ENCODE results near the gene MAPK14.

MAPK14 gene

GRCh38 chr6:36038120-36038876 lies 10.7 kb downstream of the MAPK14 start:
- DNase-seq, result no peak

DNA sequence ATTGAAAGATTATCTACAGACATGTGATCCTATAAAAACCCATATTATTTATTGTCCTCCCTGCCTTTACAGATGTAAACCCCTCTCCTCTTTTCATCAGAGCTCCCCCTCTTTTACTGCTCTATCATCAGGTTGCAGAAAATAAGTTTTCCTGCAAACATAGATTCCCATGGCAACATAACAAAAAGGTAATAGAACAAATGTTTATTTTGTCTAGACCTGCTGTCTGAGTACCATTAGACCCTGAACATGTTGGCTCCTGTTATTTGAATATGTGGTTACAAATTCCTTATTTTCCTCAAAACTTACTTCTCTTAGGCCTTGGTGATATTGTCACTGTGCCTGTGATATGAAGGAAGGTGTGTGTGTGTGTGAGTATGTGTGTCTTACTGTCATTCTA lies 11.5 kb downstream of the MAPK14 start:
- no peak for DNase-seq

DNA sequence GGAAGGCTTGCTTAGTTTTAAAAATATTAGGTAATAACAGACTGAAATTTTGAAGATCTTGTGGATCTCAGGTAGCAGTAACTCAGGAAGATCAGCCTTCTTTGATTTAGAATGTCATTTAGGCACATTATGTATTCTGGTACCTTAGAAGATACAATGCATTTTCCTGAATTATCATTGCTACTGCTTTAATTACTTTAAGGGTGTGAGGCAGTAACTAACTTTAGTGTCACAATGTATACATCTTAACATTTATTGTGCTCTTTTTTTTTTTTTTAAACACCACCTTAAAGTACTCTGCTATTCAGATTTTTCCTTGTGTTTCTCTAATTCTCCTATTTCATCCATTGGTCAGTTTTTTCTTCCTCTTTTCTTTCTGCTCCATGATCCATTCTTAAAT lies 13.3 kb downstream of the MAPK14 start:
- no peak for DNase-seq

DNA sequence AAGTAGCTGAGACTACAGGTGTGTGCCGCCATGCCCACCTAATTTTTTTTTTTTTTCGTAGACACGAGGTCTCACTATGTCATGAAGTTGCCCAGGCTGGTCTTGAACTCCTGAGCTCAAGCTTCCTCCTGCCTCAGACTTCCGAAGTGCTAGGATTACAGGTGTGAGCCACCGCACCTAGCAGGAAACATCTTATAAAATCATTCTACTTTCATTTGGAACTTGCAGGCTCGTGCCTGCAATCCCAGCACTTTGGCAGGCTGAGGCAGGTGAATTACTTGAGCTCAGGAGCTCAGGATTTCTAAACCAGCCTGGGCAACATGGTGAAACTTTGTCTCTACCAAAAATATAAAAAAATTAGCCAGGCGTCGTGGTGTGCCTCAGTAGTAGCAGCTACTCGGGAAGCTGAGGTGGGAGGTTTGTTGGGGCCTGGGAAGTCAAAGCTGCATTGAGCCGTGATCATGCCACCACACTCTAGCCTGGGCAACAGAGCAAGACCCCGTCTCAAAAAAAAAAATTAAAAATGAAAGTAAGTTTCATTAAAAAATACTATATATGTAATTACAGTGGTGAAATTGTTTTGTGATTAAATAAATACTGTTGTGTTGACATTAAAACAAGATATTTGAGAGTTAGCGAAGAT lies 15.1 kb downstream of the MAPK14 start:
- no peak for DNase-seq

GRCh38 chr6:36049582-36049981 lies 22.0 kb downstream of the MAPK14 start:
- no peak for DNase-seq

- no peak for DNase-seq
Observed at GRCh38 chr6:36050305-36050704, 22.7 kb downstream of the MAPK14 start.

DNA sequence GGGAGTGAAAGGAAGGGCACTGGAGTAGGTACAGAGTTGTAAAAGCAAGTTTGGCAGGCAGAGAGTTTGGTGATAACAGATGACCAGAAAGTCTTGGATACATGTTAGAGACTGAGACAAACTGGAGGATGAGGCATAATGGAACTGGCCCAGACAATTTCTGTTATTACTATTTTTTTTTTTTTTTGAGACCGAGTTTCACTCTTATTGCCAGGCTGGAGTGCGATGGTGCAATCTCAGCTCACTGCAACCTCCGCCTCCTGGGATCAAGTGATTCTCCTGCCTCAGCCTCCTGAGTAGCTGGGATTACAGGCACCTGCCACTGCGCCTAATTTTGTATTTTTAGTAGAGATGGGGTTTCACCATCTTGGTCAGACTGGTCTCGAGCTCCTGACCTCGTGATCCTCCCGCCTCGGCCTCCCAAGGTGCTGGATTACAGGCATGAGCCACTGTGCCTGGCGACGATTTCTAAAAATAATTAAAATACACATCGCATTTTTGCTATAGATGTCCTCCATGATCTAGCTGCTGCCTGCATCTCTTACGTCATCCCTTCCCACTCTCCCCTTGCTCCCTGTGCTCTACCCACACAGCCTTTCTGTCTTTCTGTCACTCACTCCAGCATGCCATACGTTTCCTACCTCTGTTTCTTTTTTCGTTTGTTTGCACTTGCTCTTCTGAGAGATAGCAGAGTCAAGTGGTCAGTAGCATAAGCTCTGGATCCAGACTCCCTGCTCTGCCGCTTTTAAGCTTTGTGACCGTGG lies 23.5 kb downstream of the MAPK14 start:
- DNase-seq, result no peak

DNA sequence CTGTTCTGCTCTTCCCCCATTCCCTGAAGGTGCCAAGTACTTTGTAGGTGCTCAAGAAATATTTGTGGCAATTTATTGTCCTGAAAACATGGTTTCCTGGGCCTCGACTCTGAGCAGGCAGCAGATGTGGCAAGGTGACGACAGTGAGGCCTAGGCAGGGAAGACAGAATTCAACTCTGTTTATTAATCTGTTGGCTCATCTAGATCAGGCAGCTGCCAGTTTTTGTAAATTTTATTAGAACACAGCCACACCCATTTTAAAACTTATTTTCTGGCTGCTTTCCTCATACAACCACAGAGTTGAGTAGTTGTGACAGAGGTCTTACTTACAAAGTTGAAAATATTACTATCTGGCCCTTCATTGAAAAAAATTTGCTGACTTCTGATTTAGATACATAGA lies 24.5 kb downstream of the MAPK14 start:
- no peak for DNase-seq

GRCh38 chr6:36053878-36054277 lies 26.3 kb downstream of the MAPK14 start:
- no peak for DNase-seq

DNA sequence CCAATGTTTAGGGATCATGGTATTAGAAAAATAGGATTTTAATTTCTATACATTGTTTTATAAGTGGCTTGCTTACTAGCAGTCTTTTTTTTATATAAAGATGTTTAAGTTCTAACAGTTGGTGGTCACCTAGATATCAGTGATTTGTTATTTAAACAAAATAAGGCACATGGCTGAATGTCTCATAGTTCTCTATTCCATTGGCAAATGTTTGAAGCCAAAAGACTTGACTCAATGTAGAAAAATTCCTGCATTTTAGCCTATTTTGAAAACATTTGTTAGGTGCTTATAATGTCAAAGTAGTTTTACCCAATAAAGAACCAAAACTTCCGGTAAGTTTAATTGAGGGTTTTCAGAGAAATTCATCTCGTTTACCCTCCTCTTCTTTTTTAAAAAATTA lies 26.8 kb downstream of the MAPK14 start:
- no peak for DNase-seq

DNA sequence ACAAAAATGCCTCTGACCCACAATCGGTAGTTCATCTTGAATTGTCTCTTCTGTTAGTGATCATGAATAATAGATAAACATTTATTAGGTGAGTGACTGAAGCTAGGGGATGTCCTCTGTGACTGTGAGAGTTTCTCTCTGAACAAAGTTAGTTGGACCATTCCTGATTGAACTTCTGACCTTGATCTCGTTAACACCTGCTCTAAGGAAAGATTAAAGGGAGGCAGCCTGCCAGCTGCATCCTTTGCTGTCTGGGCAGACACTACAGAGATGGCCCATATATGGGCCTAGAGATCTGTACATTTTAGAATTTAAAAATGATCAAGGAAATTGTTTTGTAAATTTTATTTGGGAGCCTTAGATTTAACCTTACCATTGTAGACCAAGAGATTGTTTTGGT lies 27.3 kb downstream of the MAPK14 start:
- no peak for DNase-seq

DNA sequence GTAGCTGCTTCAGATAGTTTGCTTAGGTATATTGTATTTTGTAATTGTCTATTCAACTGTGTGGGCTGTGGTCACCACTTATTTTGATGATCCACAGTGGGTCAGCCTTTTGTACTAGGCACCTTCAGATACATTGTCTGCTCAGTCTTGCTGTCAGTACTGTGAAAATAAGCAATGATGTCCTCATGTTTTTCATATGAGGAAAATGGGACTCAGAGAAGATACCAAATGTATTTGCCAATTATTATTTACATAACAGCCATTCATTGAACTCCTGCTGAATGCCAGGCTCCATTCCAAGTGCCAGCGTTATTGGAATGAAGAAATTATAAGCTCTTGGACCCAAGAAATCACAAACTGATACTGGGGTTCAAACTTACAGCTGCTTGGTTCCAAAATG lies 28.6 kb downstream of the MAPK14 start:
- DNase-seq, result no peak

DNA sequence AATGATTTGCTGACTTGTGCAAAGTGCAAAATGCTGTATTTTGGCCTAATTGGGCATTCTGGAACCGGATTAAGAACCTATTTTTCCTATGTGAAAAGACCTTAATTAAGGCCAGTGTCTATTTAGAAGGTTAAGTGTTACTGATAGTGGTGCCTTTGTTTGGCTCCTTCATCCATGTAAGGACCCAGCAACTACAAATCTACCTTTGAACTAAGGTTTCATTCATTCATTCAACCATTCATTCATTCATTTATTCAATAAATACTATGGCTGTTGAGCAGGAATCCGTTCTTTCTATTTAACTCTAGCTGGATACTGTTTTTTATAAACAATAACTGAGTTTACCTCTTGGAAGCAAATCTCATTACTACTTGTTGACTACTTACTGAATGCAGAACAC lies 33.6 kb downstream of the MAPK14 start:
- DNase-seq, result no peak

DNA sequence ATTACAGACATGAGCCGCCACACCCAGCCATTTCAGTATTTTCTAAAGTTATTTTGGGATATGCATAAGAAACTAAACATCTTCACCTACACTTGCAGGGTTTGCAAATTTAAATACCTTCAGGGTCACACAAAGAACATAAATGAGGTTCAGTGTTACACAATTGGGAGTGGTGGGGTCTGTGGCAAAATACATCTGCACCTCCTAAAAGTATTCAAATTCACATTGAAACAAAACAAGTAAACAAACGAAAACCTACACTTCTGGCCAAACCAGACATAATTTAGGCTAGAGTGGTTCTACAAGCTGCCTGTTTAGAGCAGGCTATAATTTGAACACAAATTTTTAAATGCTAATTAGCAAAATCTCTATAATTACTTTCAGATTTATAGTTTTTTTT lies 34.6 kb downstream of the MAPK14 start:
- DNase-seq, result no peak

GRCh38 chr6:36063318-36064060 lies 35.9 kb downstream of the MAPK14 start:
- DNase-seq, result no peak

GRCh38 chr6:36064770-36065396 lies 37.3 kb downstream of the MAPK14 start:
- no peak for DNase-seq

DNA sequence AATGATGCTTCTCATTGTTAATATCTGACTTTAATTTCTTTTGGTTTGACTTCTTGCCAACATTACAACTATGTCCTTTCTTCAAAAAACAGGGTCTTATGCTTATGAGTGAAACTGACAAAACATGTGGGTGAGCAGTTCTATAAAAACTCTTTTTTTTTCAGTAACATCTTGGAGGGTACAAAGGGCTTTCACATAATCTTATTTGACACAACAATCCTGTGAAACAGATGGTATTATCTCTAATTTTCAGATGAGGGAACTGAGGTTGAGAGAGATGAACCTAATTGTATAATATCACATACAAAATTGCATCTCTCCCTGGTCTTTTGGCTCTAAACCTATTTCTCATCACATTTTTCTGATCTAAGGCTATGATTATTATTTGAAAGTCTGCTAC lies 38.3 kb downstream of the MAPK14 start:
- no peak for DNase-seq

- no peak for DNase-seq
Observed at GRCh38 chr6:36066817-36067216, 39.2 kb downstream of the MAPK14 start.

DNA sequence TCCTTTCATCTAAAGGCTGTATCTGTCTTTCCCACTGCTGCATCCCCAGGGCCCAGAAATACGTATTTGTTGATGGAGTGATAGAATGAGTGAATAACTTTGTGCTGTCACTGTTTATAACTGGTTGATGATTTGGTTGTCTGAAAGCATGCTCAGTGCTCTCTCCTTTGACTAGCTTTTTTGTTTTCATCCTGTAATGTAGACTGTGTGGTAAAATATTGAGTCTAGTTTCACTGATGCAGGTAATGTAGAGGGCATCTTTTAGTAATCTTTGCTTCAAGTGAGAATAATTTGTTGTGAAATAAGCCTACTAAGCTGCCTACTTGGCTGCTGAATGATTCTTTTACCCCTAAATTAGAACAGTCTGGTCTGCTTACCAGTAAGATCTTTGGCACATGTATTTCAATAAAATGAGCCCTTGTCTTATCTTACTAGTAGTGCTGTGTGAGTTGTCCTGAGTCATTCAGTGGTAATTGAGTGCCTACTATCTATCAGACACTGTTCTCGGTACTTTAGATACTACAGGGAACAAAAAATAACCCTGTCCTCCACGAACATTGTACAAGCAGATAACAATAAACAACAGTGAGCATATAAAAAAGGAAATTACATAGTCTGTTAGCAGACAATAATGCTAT lies 39.9 kb downstream of the MAPK14 start:
- DNase-seq, result no peak

DNA sequence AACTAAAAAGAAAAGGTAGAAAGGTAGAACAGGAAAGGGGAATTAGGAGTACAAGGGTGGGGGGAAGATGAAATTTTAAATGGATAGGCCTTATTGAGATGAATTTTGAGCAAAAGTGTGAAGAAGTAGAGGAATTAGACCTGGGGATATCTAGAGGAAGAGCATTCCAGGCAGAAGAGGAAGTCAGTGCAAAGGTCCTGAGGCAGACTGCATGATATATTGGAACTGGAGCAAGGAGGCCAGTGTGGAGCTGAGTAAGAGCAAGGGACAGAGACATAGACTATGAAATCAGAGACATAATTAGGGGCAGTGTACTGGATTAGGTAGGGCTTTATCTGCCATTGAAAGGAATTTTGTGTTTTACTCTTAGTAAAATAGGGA lies 40.4 kb downstream of the MAPK14 start:
- DNase-seq, result no peak

DNA sequence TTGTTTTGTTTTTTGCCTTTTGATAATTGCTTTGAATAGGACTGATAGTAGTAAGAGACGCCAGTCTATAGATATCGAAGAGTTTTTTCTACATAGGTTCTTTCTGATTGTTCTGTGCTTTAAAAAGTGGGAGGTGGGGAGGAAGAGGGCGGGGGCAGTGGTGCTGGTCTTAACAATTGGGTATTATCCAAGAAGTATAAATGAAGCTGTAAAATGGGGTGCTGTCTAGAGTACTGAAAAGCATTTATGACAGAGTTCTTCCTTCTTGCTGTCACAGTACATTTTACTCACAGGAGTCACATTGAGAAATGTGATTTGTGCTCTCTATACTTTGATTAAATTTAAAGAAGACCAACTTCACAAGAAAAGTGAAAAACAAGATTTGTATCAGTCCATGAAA lies 41.0 kb downstream of the MAPK14 start:
- DNase-seq, result no peak

DNA sequence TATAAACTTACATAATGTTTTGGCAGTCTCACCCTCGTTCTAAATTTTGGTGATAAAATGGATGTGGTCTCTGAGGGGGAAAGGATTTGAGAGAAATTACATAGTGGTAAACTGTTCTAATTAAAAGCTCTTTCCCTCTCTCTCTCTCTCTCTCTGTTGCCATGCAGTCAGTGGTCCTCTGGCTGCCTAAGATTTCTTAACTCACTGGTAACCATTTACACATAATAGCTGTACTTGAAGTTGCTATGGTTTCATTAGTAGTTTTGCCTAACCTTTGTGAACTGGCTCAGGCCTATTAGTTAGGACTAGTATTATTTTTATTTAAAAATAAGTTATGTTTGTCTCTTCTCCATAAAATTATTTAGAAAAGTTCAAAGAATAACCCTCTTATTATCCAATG lies 42.0 kb downstream of the MAPK14 start:
- DNase-seq, result no peak

Data from NCI-H1105 (cell line).